ENCODE data around the gene HSD17B7. TPM values are rescaled to one million over a fixed set of nuclear protein-coding genes. Genes with fewer than 3 reads are reported as not detected.
A peak's percentile ranks its signal among the peaks of the same experiment; 100 is the strongest.

The HSD17B7 gene
- total RNA-seq, 1 donor = 26.8 TPM

GRCh38 chr1:162829268-162829667 is 38.8 kb downstream of the HSD17B7 start:
- no peak for DNase-seq (ENCODE audit: low read depth)
- H3K4me3 ChIP-seq (ENCODE audit: low read depth, low read length) = no peak overlapping the region
- TF ChIP-seq CTCF (IDR thresholded peaks at IDR 0.05; ENCODE audit: insufficient read depth, low read depth, low read length) = no peak

- no peak overlapping the region for H3K4me3 ChIP-seq (ENCODE audit: low read depth, low read length)
- no peak for TF ChIP-seq CTCF (IDR thresholded peaks at IDR 0.05; ENCODE audit: insufficient read depth, low read depth, low read length)
- DNase-seq (ENCODE audit: low read depth) = peak; percentile 12
These were observed 42.0 kb downstream of the HSD17B7 start for GRCh38 chr1:162832470-162832869.

GRCh38 chr1:162835157-162835899 is 44.8 kb downstream of the HSD17B7 start:
- no peak overlapping the region for H3K4me3 ChIP-seq (ENCODE audit: low read depth, low read length)
- DNase-seq (ENCODE audit: low read depth) = no peak
- no peak for TF ChIP-seq CTCF (IDR thresholded peaks at IDR 0.05; ENCODE audit: insufficient read depth, low read depth, low read length)

- H3K4me3 ChIP-seq (ENCODE audit: low read depth, low read length) = no peak overlapping the region
- no peak for DNase-seq (ENCODE audit: low read depth)
- no peak for TF ChIP-seq CTCF (IDR thresholded peaks at IDR 0.05; ENCODE audit: insufficient read depth, low read depth, low read length)
These were observed 48.4 kb downstream of the HSD17B7 start for GRCh38 chr1:162838863-162839262.

- peak; percentile 19 for DNase-seq (ENCODE audit: low read depth)
- no peak overlapping the region for H3K4me3 ChIP-seq (ENCODE audit: low read depth, low read length)
- TF ChIP-seq CTCF (IDR thresholded peaks at IDR 0.05; ENCODE audit: insufficient read depth, low read depth, low read length) = peak; percentile 4
These were observed 49.8 kb downstream of the HSD17B7 start for GRCh38 chr1:162840250-162840839.

GRCh38 chr1:162844153-162844552 is 53.7 kb downstream of the HSD17B7 start:
- no peak overlapping the region for H3K4me3 ChIP-seq (ENCODE audit: low read depth, low read length)
- TF ChIP-seq CTCF (IDR thresholded peaks at IDR 0.05; ENCODE audit: insufficient read depth, low read depth, low read length) = no peak
- DNase-seq (ENCODE audit: low read depth) = no peak
